GM19240 (cell line): Measurements from ENCODE around the gene ZNF141.
"Not testable (repeated sequence)": the region's sequence is repeated elsewhere in the genome, so short reads cannot be mapped to it uniquely, and the experiment has no call there.

ENCODE experiments used
- DNase-seq: peaks from one replicate; pipeline ENCODE4 v3.0.0; 2011; ENCODE audit warnings: low spot score; ENCODE audit not compliant: insufficient read length

The ZNF141 gene

GRCh38 chr4:385934-386707, 48.5 kb downstream of the ZNF141 start:
- no peak for DNase-seq

- no peak for DNase-seq
These were observed 49.1 kb downstream of the ZNF141 start for GRCh38 chr4:386708-387105.

GRCh38 chr4:404006-404405, 66.4 kb downstream of the ZNF141 start:
- DNase-seq, result no peak

- not testable (repeated sequence) for DNase-seq
These were observed 70.7 kb downstream of the ZNF141 start for GRCh38 chr4:408321-408720.

GRCh38 chr4:422587-422986, 85.0 kb downstream of the ZNF141 start:
- no peak for DNase-seq
